Measurements from ENCODE around the gene PINLYP.

DNA sequence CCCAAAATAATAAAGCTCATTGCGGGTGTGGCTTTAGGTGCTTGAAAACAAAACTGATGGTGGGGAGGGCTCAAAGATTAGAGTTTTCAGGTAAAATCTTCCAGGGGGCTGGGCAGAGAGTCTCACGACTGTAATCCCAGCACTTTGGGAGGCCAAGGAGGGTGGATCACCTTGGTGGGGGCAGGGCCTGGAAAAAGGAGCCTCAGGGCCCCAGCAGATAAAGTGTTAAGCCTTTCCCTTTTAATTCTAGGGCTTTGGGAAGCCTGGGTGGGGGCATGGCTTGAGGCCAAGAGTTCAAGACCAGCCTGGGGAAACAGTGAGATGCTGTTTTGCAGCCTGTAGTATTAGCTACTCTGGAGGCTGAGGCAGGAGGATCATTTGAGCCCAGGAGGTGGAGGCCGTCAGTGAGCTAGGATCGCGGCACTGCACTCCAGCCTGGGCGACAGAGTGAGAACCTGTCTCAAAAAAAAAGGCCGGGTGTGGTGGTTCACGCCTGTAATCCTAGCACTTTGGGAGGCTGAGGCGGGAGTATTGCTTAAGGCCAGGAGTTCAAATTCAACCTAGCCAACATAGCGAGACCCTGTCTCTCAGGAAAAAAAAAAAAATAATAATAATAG is 18.6 kb downstream of the PINLYP start:
- TF ChIP-seq, protein P1, sequence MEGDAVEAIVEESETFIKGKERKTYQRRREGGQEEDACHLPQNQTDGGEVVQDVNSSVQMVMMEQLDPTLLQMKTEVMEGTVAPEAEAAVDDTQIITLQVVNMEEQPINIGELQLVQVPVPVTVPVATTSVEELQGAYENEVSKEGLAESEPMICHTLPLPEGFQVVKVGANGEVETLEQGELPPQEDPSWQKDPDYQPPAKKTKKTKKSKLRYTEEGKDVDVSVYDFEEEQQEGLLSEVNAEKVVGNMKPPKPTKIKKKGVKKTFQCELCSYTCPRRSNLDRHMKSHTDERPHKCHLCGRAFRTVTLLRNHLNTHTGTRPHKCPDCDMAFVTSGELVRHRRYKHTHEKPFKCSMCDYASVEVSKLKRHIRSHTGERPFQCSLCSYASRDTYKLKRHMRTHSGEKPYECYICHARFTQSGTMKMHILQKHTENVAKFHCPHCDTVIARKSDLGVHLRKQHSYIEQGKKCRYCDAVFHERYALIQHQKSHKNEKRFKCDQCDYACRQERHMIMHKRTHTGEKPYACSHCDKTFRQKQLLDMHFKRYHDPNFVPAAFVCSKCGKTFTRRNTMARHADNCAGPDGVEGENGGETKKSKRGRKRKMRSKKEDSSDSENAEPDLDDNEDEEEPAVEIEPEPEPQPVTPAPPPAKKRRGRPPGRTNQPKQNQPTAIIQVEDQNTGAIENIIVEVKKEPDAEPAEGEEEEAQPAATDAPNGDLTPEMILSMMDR (optimal IDR thresholded peaks at IDR 0.05 in 1 of 3, IDR thresholded peaks at IDR 0.05 in 1 of 3, conservative IDR thresholded peaks at IDR 0.05 in 1 of 3; ENCODE audit: extremely low read depth in 1 of 3, insufficient read depth in 2 of 3, low read length in 3 of 3): no peak
- no peak for TF ChIP-seq EZH2 (IDR thresholded peaks at IDR 0.05; ENCODE audit: low read length)

Data from keratinocyte (primary cell).